Coronary artery (tissue), 2 donors: ENCODE data around the gene STAB2.

ENCODE experiments used
- DNase-seq: peaks from one replicate; pipeline ENCODE4 v3.0.0-alpha.2; 2017; ENCODE audit warnings: low spot score
- H3K27ac ChIP-seq, 2 donors: fragments of 200-600 bp; sonication (generic); one replicate each; pipeline ENCODE4 v1.5.1; 2016 to 2019
- H3K4me3 ChIP-seq: fragments of 200-600 bp; sonication (generic); 2 replicates; pipeline ENCODE4 v1.5.1; 2016; ENCODE audit warnings: mild to moderate bottlenecking, moderate library complexity
- TF ChIP-seq, protein P1 (sequence below): fragments of 200-600 bp; sonication (generic); IDR thresholded peaks from one replicate; pipeline ENCODE4 v1.5.1; 2019; ENCODE audit warnings: antibody characterized with exemption

Gene STAB2

DNA sequence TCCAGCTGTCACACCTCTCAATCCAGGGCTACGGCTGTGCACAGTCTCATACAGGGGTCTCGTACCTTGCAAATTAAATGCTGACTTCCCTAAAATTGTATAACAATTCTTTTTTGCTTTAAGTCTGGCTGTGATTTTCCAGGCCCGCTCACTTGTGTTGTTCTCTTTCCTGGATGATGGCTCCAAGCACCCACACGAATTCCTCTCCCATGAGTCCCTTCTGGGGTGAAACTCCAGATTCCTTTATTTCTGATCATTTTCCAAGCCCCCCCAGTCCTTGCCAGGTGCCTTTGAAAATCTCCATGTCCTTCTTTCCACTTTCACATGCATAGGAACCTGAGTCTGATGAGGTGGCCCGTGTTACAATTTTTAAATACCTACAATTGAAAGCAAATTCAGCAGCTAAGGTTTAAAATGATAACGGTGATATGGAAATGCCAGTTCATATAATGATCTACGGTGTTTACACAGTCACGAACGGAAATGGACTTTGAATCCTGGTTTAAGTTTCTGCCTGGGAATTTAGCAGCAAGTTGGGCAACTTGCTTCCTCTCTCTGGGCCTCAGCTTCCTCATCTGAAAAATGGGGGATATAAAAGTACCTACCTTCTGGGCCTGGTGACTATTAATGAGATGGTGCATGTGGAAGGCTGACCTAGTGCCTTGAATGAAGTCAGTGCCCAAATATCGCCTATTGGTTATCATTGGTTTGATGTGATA, 85.5 kb downstream of the STAB2 start:
- DNase-seq = no peak
- H3K27ac ChIP-seq = no peak overlapping the region
- H3K4me3 ChIP-seq = no peak overlapping the region
- TF ChIP-seq, protein P1, sequence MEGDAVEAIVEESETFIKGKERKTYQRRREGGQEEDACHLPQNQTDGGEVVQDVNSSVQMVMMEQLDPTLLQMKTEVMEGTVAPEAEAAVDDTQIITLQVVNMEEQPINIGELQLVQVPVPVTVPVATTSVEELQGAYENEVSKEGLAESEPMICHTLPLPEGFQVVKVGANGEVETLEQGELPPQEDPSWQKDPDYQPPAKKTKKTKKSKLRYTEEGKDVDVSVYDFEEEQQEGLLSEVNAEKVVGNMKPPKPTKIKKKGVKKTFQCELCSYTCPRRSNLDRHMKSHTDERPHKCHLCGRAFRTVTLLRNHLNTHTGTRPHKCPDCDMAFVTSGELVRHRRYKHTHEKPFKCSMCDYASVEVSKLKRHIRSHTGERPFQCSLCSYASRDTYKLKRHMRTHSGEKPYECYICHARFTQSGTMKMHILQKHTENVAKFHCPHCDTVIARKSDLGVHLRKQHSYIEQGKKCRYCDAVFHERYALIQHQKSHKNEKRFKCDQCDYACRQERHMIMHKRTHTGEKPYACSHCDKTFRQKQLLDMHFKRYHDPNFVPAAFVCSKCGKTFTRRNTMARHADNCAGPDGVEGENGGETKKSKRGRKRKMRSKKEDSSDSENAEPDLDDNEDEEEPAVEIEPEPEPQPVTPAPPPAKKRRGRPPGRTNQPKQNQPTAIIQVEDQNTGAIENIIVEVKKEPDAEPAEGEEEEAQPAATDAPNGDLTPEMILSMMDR = no peak

DNA sequence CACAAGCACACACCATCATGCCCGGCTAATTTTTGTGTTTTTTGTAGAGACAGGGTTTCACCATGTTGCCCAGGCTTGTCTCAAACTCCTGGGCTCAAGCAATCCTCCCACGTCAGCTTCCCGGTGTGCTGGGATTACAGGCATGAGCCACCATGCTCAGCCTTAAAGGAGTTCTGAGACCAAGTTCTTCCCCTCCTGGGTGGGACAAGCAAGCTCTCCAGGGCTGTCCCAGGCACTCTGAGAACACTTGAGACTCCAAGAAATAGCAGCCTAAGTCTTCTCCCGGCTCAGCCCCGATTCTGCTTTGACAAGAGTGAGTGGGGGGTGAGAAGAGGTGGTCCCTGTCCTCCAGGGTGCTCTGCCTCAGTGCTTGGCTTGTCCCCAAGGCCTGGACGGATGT, 86.4 kb downstream of the STAB2 start:
- no peak overlapping the region for H3K4me3 ChIP-seq
- no peak overlapping the region for H3K27ac ChIP-seq
- TF ChIP-seq, protein P1 = no peak
- no peak for DNase-seq

DNA sequence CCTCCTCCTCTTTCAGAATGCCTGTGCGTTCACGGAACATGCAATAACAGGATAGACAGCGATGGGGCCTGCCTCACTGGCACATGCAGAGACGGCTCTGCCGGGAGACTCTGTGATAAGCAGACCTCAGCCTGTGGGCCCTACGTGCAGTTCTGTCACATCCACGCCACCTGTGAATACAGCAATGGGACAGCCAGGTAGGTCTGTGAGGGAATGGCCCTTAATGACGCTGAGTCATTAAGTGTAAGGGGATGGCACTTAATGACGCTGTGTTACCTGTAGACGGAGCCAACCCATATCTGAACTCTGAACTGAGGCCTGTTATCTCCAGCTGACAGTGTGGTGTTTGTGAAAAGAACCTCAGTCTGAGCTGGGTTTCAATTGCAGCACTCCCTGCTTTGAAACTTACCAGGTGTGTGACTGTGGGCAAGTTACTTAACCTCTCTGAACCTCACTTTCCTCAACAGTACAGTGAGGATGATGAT, 86.9 kb downstream of the STAB2 start:
- no peak for DNase-seq
- Histone ChIP-seq H3K4me3 (no peak overlapping the region), H3K27ac (no peak overlapping the region)
- TF ChIP-seq, protein P1 = no peak

DNA sequence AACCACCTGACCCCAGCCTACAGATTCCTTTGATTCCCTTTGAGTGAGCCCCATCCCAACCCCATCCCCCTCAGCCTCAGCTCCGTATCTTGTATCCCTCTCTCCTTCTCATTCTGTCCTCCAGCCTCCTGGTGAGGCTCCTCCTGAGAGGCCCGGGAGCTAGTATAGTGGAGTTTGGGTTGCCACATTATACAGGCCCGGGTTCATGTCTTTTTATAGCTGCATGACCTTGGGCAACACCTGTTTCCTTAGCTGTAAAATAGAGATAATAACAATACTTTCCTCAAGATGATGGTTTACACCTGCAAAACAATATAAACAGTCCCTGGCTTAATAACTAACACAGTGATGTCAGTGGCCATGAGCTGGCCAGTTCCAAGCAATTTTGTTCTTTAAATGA, 89.8 kb downstream of the STAB2 start:
- TF ChIP-seq, protein P1 = no peak
- Histone ChIP-seq H3K4me3 (no peak overlapping the region), H3K27ac (no peak overlapping the region)
- DNase-seq = no peak

DNA sequence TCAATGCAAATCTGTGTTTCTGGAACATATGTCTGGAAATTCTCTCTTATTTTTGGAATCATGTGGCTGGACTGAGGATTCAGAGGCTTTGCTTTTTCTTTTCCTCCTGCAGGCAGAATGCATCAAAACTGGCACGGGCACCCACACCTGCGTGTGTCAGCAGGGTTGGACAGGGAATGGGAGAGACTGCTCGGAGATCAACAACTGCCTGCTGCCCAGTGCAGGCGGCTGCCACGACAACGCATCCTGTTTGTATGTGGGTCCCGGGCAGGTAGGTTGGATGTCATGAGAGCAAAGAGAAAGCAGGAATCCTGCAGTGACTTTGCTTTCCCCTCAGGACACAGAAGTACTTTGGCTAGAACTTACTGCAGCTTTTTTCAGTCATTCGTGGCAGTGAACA, 90.3 kb downstream of the STAB2 start:
- TF ChIP-seq, protein P1 = no peak
- DNase-seq = no peak
- Histone ChIP-seq H3K4me3 (no peak overlapping the region), H3K27ac (no peak overlapping the region)

DNA sequence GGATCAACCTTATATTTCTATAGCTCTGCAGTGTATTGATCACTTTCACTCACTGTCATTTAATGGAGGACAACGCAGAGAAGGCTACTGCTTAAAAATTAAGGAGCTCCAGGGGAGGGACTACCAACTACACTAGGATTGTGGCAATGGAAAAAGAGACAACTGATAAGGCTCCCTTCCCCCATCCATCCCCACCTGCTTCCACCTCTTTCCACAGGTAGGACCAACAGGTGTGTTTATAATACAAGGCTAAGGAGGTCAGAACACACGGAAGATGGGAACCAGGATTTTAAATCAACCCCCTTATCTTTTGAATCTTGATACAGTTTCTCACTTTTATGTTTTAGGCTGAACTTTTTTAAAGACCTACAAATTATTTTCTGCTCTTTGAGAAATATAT, 90.8 kb downstream of the STAB2 start:
- Histone ChIP-seq H3K4me3 (no peak overlapping the region), H3K27ac (no peak overlapping the region)
- TF ChIP-seq, protein P1 = no peak
- DNase-seq = no peak
